ENCODE results near the gene ATP13A4. TPM values are rescaled to one million over a fixed set of nuclear protein-coding genes. Genes with fewer than 3 reads are reported as not detected.

ATP13A4 gene
- total RNA-seq, 1 donor from 2014 or later = 3.4 TPM

GRCh38 chr3:193502871-193503270 is 51.8 kb downstream of the ATP13A4 start:
- H3K4me3 Mint-ChIP-seq = no peak overlapping the region
- ATAC-seq (ENCODE audit: low read depth) (no peak), DNase-seq (no peak)
- no peaks in the 10 kb centered on the region for H3K36me3 Mint-ChIP-seq (ENCODE audit: low read depth)
- TF ChIP-seq CTCF (IDR thresholded peaks at IDR 0.05) = no peak
- no peaks in the 10 kb centered on the region for H3K4me1 Mint-ChIP-seq
- ChIA-PET CTCF (no interaction called here), POLR2A (no interaction called here)
- no peaks in the 10 kb centered on the region for H3K9me3 Mint-ChIP-seq
- H3K27ac Mint-ChIP-seq = no peak overlapping the region
- H3K27me3 Mint-ChIP-seq = no peaks in the 10 kb centered on the region
- intact Hi-C loops (cut with micrococcal nuclease) = loop anchor here (10.0 kb wide), 1 partner anchor 62 kb away; no protein-coding TSS in a partner anchor

GRCh38 chr3:193499801-193500485 is 54.8 kb downstream of the ATP13A4 start:
- H3K27ac Mint-ChIP-seq = no peak overlapping the region
- no peak for TF ChIP-seq CTCF (IDR thresholded peaks at IDR 0.05)
- H3K4me1 Mint-ChIP-seq = no peaks in the 10 kb centered on the region
- no peaks in the 10 kb centered on the region for H3K27me3 Mint-ChIP-seq
- intact Hi-C loops (cut with micrococcal nuclease) = loop anchor here (10.0 kb wide), 1 partner anchor 65 kb away; no protein-coding TSS in a partner anchor
- no peak for DNase-seq
- ChIA-PET POLR2A (no interaction called here), CTCF (no interaction called here)
- ATAC-seq (ENCODE audit: low read depth) = no peak
- no peaks in the 10 kb centered on the region for H3K9me3 Mint-ChIP-seq
- H3K4me3 Mint-ChIP-seq = no peak overlapping the region
- no peaks in the 10 kb centered on the region for H3K36me3 Mint-ChIP-seq (ENCODE audit: low read depth)

- intact Hi-C loops (cut with micrococcal nuclease) = no loop called here
These were observed 55.4 kb downstream of the ATP13A4 start for GRCh38 chr3:193499136-193499770.

GRCh38 chr3:193498215-193498614 is 56.5 kb downstream of the ATP13A4 start:
- H3K4me1 Mint-ChIP-seq = no peaks in the 10 kb centered on the region
- DNase-seq = no peak
- no peak overlapping the region for H3K4me3 Mint-ChIP-seq
- H3K9me3 Mint-ChIP-seq = no peaks in the 10 kb centered on the region
- POLR2A ChIA-PET = no interaction called here
- no peaks in the 10 kb centered on the region for H3K27me3 Mint-ChIP-seq
- CTCF ChIA-PET = no interaction called here
- H3K36me3 Mint-ChIP-seq (ENCODE audit: low read depth) = no peaks in the 10 kb centered on the region
- no peak for TF ChIP-seq CTCF (IDR thresholded peaks at IDR 0.05)
- no peak for ATAC-seq (ENCODE audit: low read depth)
- intact Hi-C loops (cut with micrococcal nuclease) = no loop called here
- no peak overlapping the region for H3K27ac Mint-ChIP-seq

More at GRCh38 chr3:193499136-193499770, 55.4 kb downstream of the ATP13A4 start:
- DNase-seq (no peak), ATAC-seq (ENCODE audit: low read depth) (no peak)
- no peak overlapping the region for H3K27ac Mint-ChIP-seq
- ChIA-PET POLR2A (no interaction called here), CTCF (no interaction called here)
- no peak overlapping the region for H3K4me3 Mint-ChIP-seq
- H3K36me3 Mint-ChIP-seq (ENCODE audit: low read depth) = no peaks in the 10 kb centered on the region
- no peaks in the 10 kb centered on the region for H3K27me3 Mint-ChIP-seq
- H3K4me1 Mint-ChIP-seq = no peaks in the 10 kb centered on the region
- H3K9me3 Mint-ChIP-seq = no peaks in the 10 kb centered on the region
- no peak for TF ChIP-seq CTCF (IDR thresholded peaks at IDR 0.05)

- POLR2A ChIA-PET = no interaction called here
- H3K4me3 Mint-ChIP-seq = no peak overlapping the region
These were observed 58.0 kb downstream of the ATP13A4 start for GRCh38 chr3:193496658-193497057.

More at GRCh38 chr3:193496658-193497057, 58.0 kb downstream of the ATP13A4 start:
- Mint-ChIP-seq H3K27me3 (no peaks in the 10 kb centered on the region), H3K4me1 (no peaks in the 10 kb centered on the region), H3K9me3 (no peaks in the 10 kb centered on the region), H3K36me3 (ENCODE audit: low read depth) (no peaks in the 10 kb centered on the region), H3K27ac (no peak overlapping the region)
- CTCF ChIA-PET = interaction anchor here (0.9 kb wide), 1 partner anchor 31 kb away, joined by 3 read pairs; no protein-coding TSS in a partner anchor
- ATAC-seq (ENCODE audit: low read depth) (no peak), DNase-seq (no peak)
- intact Hi-C loops (cut with micrococcal nuclease) = no loop called here
- TF ChIP-seq CTCF (IDR thresholded peaks at IDR 0.05) = no peak

All from activated B cell treated with CpG ODN at 0.5 μM for 24 hours (primary cell).